Measurements from ENCODE around the gene ZNF804A. TPM values are rescaled to one million over a fixed set of nuclear protein-coding genes. Genes with fewer than 3 reads are reported as not detected.

Gene ZNF804A
- total RNA-seq, 1 donor from 2014 or later = 0.32 TPM

DNA sequence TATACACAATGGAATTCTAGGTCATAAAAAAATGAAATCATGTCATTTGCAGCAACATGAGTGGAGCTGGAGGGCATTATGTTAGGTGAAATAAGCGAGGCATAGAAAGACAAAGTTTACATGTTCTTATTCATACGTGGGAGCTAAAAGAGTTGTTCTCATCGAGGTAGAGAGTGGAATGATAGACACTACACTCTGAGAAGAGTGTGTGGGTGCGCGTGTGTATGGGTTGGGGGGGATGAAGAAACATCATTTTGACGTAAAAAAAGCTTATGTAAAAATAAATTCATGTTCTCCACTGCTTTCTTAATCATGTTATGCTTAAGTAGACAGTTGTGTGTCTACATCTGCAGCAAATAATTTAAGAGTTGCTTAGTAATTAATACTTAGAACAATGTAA, 123.6 kb downstream of the ZNF804A start:
- Histone ChIP-seq H3K9me3 (ENCODE audit: insufficient read depth, low read depth, low read length) (no peaks in the 10 kb centered on the region), H2AFZ (ENCODE audit: low read depth, low read length) (no peak overlapping the region), H4K20me1 (ENCODE audit: insufficient read depth, low read length) (no peaks in the 10 kb centered on the region), H3K36me3 (ENCODE audit: insufficient read depth, low read length) (no peaks in the 10 kb centered on the region), H3K4me3 (ENCODE audit: insufficient read depth, low read depth, low read length) (no peak overlapping the region), H3K27me3 (ENCODE audit: insufficient read depth, low read length) (no peaks in the 10 kb centered on the region), H3K27ac (ENCODE audit: low read depth, low read length) (no peak overlapping the region), H3K4me1 (ENCODE audit: insufficient read depth, low read length) (no peaks in the 10 kb centered on the region), H3K79me2 (ENCODE audit: insufficient read depth, low read length) (no peaks in the 10 kb centered on the region), H3K9ac (ENCODE audit: low read length) (no peak overlapping the region), H3K4me2 (ENCODE audit: low read length) (no peak overlapping the region)
- FAIRE-seq (no peak), DNase-seq (ENCODE audit: low read depth) (no peak)
- Mint-ChIP-seq H3K27ac (ENCODE audit: unreplicated experiment) (no peak overlapping the region), H3K4me1 (ENCODE audit: low read depth, unreplicated experiment) (no peaks in the 10 kb centered on the region), H3K36me3 (ENCODE audit: low read depth, unreplicated experiment) (no peaks in the 10 kb centered on the region), H3K9me3 (ENCODE audit: unreplicated experiment) (peaks cover 8% of the 10 kb centered on the region), H3K27me3 (ENCODE audit: low read depth, unreplicated experiment) (no peaks in the 10 kb centered on the region), H3K4me3 (ENCODE audit: unreplicated experiment) (no peak overlapping the region)
- TF ChIP-seq, protein P1, sequence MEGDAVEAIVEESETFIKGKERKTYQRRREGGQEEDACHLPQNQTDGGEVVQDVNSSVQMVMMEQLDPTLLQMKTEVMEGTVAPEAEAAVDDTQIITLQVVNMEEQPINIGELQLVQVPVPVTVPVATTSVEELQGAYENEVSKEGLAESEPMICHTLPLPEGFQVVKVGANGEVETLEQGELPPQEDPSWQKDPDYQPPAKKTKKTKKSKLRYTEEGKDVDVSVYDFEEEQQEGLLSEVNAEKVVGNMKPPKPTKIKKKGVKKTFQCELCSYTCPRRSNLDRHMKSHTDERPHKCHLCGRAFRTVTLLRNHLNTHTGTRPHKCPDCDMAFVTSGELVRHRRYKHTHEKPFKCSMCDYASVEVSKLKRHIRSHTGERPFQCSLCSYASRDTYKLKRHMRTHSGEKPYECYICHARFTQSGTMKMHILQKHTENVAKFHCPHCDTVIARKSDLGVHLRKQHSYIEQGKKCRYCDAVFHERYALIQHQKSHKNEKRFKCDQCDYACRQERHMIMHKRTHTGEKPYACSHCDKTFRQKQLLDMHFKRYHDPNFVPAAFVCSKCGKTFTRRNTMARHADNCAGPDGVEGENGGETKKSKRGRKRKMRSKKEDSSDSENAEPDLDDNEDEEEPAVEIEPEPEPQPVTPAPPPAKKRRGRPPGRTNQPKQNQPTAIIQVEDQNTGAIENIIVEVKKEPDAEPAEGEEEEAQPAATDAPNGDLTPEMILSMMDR (IDR thresholded peaks at IDR 0.05; ENCODE audit: insufficient read depth, low read depth, low read length) = no peak
- TF ChIP-seq EZH2 (IDR thresholded peaks at IDR 0.05; ENCODE audit: insufficient read depth, low read length) = no peak

DNA sequence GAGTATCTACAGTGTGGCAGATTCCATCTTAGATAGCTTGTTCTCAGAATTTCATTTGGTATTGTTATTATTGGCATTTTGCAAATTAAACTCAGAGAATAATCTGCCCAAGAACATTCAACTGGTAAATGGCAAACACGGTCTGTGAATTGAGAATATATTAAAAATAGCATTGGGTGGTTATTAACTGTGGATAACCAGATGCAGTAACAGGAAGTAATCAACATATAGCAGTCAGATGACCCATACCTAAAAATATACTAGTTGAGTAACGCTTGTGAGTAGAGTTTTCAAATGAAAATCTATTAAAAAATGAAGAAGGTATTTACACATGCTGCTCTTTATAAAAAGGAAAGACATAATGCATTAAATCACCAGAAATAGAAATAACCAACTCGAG, 129.5 kb downstream of the ZNF804A start:
- H3K27me3 ChIP-seq (ENCODE audit: insufficient read depth, low read length) = no peaks in the 10 kb centered on the region
- no peak for DNase-seq (ENCODE audit: low read depth)
- no peak overlapping the region for H2AFZ ChIP-seq (ENCODE audit: low read depth, low read length)
- Mint-ChIP-seq H3K36me3 (ENCODE audit: low read depth, unreplicated experiment) (no peaks in the 10 kb centered on the region), H3K4me3 (ENCODE audit: unreplicated experiment) (no peak overlapping the region), H3K9me3 (ENCODE audit: unreplicated experiment) (no peaks in the 10 kb centered on the region), H3K27me3 (ENCODE audit: low read depth, unreplicated experiment) (no peaks in the 10 kb centered on the region), H3K27ac (ENCODE audit: unreplicated experiment) (no peak overlapping the region), H3K4me1 (ENCODE audit: low read depth, unreplicated experiment) (no peaks in the 10 kb centered on the region)
- H3K9ac ChIP-seq (ENCODE audit: low read length) = no peak overlapping the region
- no peak for FAIRE-seq
- no peaks in the 10 kb centered on the region for H3K4me1 ChIP-seq (ENCODE audit: insufficient read depth, low read length)
- H3K9me3 ChIP-seq (ENCODE audit: insufficient read depth, low read depth, low read length) = no peaks in the 10 kb centered on the region
- H3K36me3 ChIP-seq (ENCODE audit: insufficient read depth, low read length) = no peaks in the 10 kb centered on the region
- no peaks in the 10 kb centered on the region for H3K79me2 ChIP-seq (ENCODE audit: insufficient read depth, low read length)
- H3K4me2 ChIP-seq (ENCODE audit: low read length) = no peak overlapping the region
- H3K4me3 ChIP-seq (ENCODE audit: insufficient read depth, low read depth, low read length) = no peak overlapping the region
- no peak overlapping the region for H3K27ac ChIP-seq (ENCODE audit: low read depth, low read length)
- TF ChIP-seq EZH2 (IDR thresholded peaks at IDR 0.05; ENCODE audit: insufficient read depth, low read length) = no peak
- TF ChIP-seq, protein P1 (IDR thresholded peaks at IDR 0.05; ENCODE audit: insufficient read depth, low read depth, low read length) = no peak
- no peaks in the 10 kb centered on the region for H4K20me1 ChIP-seq (ENCODE audit: insufficient read depth, low read length)

DNA sequence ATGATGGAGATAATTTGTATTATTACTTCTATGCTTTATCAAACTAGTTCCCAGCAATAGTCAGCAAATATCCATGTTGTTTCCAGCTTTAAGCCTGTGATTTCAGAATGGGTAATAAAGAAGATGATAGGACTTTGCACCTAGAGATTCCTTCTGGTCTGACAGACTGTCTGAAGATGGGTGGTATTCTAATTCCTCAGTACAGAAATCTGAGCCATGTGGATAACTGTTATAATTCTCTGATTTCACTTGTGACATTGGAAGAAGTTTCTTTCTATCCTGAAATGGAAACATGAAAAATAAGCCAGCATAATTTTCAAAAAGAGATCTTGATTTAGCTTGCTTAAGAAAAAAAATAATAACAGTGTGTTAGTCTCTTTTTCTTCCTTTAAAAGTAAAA, 130.1 kb downstream of the ZNF804A start:
- Mint-ChIP-seq H3K27me3 (ENCODE audit: low read depth, unreplicated experiment) (no peaks in the 10 kb centered on the region), H3K27ac (ENCODE audit: unreplicated experiment) (no peak overlapping the region), H3K4me3 (ENCODE audit: unreplicated experiment) (no peak overlapping the region), H3K36me3 (ENCODE audit: low read depth, unreplicated experiment) (no peaks in the 10 kb centered on the region), H3K4me1 (ENCODE audit: low read depth, unreplicated experiment) (no peaks in the 10 kb centered on the region), H3K9me3 (ENCODE audit: unreplicated experiment) (no peaks in the 10 kb centered on the region)
- no peak overlapping the region for H3K4me2 ChIP-seq (ENCODE audit: low read length)
- FAIRE-seq (no peak), DNase-seq (ENCODE audit: low read depth) (no peak)
- H3K36me3 ChIP-seq (ENCODE audit: insufficient read depth, low read length) = no peaks in the 10 kb centered on the region
- no peaks in the 10 kb centered on the region for H3K79me2 ChIP-seq (ENCODE audit: insufficient read depth, low read length)
- no peak overlapping the region for H3K9ac ChIP-seq (ENCODE audit: low read length)
- H3K4me3 ChIP-seq (ENCODE audit: insufficient read depth, low read depth, low read length) = no peak overlapping the region
- H2AFZ ChIP-seq (ENCODE audit: low read depth, low read length) = no peak overlapping the region
- H3K27me3 ChIP-seq (ENCODE audit: insufficient read depth, low read length) = no peaks in the 10 kb centered on the region
- H3K4me1 ChIP-seq (ENCODE audit: insufficient read depth, low read length) = no peaks in the 10 kb centered on the region
- no peaks in the 10 kb centered on the region for H4K20me1 ChIP-seq (ENCODE audit: insufficient read depth, low read length)
- H3K9me3 ChIP-seq (ENCODE audit: insufficient read depth, low read depth, low read length) = no peaks in the 10 kb centered on the region
- no peak overlapping the region for H3K27ac ChIP-seq (ENCODE audit: low read depth, low read length)
- TF ChIP-seq EZH2 (IDR thresholded peaks at IDR 0.05; ENCODE audit: insufficient read depth, low read length) = no peak

All from astrocyte (in vitro differentiated cells and primary cell).